HCT116 (cell line): Measurements from ENCODE around the gene PTPN13. TPM values are rescaled to one million over a fixed set of nuclear protein-coding genes. Genes with fewer than 3 reads are reported as not detected.

Experiments
- ATAC-seq: fragments of 200-7000 bp; cut with Tn5 transposase; 2 replicates; pipeline ENCODE4 v1.9.1; 2020; ENCODE audit warnings: mild to moderate bottlenecking, moderate library complexity
- BruUV-seq: library from RNA; stranded (reverse); fragments of 400-500 nt; replicated peaks from 2 replicates; lab custom pipeline; 2021; lab: Mats Ljungman, UMichigan
- CTCF ChIA-PET: fragments of 300-600 bp; sonication (Branson Sonifier 250); formaldehyde crosslinking; loops from one replicate; lab custom pipeline; 2021; ENCODE audit warnings: antibody characterized with exemption; lab: Charles Lee
- POLR2A ChIA-PET: fragments of 300-600, 350-600 bp; sonication (Branson Sonifier 250); formaldehyde crosslinking; loops from one replicate; lab custom pipeline; 2021; ENCODE audit warnings: antibody characterized with exemption; lab: Charles Lee
- RAD21 ChIA-PET, 2 experiments: fragments of 300-600 bp; sonication (Branson Sonifier 250); formaldehyde crosslinking; loops; one replicate each; lab custom pipeline; 2023; ENCODE audit warnings: low total read pairs in 2 of 2; ENCODE audit not compliant: uncharacterized antibody in 2 of 2, unreplicated experiment in 2 of 2, low non-redundant PET in 1 of 2; lab: Charles Lee
- DNase-seq: peaks from one replicate; pipeline ENCODE4 v3.0.0-alpha.2; 2010; ENCODE audit warnings: low read depth, low spot score
- H2AFZ ChIP-seq: fragments of 200-600 bp; shearing (Covaris generic), sonication (generic); 2 replicates; pipeline ENCODE4 v1.6.1; 2017; ENCODE audit warnings: low read depth, mixed run types, mixed read lengths, antibody characterized with exemption, low read length; ENCODE audit not compliant: poor library complexity, severe bottlenecking
- H3K27ac ChIP-seq: 2 replicates; pipeline ENCODE4 v1.5.1; 2012; ENCODE audit warnings: low read depth, low read length
- H3K27me3 ChIP-seq: fragments of 200-600 bp; sonication (generic); 2 replicates; pipeline ENCODE4 v1.6.1; 2016; ENCODE audit warnings: mixed run types, low read length, mixed read lengths; ENCODE audit not compliant: insufficient read depth
- H3K36me3 ChIP-seq, 2 experiments: fragments of 200-500 bp in 1 of 2; fragments of 200-600 bp in 1 of 2; sonication (Bioruptor generic) in 1 of 2; sonication (generic) in 1 of 2; 2 replicates each; pipeline versions ENCODE4 v1.5.1 to v1.6.1; 2014 to 2016; ENCODE audit warnings: low read length in 2 of 2, inconsistent platforms in 1 of 2, mixed read lengths in 1 of 2, mixed run types in 1 of 2; ENCODE audit not compliant: insufficient read depth in 2 of 2, control insufficient read depth in 1 of 2
- H3K4me1 ChIP-seq, 2 experiments: fragments of 200-600 bp in 1 of 2; sonication (generic) in 1 of 2; 2 replicates each; pipeline versions ENCODE4 v1.5.1 to v1.6.1; 2012 to 2017; ENCODE audit warnings: low read length in 2 of 2, inconsistent platforms in 1 of 2, mild to moderate bottlenecking in 1 of 2, mixed read lengths in 1 of 2, mixed run types in 1 of 2, moderate library complexity in 1 of 2; ENCODE audit not compliant: insufficient read depth in 2 of 2, control insufficient read depth in 1 of 2
- H3K4me2 ChIP-seq: fragments of 200-600 bp; sonication (generic); 2 replicates; pipeline ENCODE4 v1.6.1; 2017; ENCODE audit warnings: mixed run types, low read length, mixed read lengths
- H3K4me3 ChIP-seq, 2 experiments: fragments of 200-600 bp in 1 of 2; sonication (generic) in 1 of 2; replicated peaks in 1 of 2; 2 replicates each; pipeline ENCODE4 v1.5.1; 2011 to 2016; ENCODE audit warnings: low read length in 2 of 2, control low read depth in 1 of 2, low read depth in 1 of 2, mild to moderate bottlenecking in 1 of 2, mixed read lengths in 1 of 2, mixed run types in 1 of 2
- H3K79me2 ChIP-seq: fragments of 200-600 bp; sonication (generic); 2 replicates; pipeline ENCODE4 v1.6.1; 2017; ENCODE audit warnings: mild to moderate bottlenecking, mixed run types, low read length, moderate library complexity, mixed read lengths; ENCODE audit not compliant: insufficient read depth
- H3K9ac ChIP-seq: fragments of 200-600 bp; sonication (generic); 2 replicates; pipeline ENCODE4 v1.6.1; 2016; ENCODE audit warnings: low read length, mixed read lengths
- H3K9me2 ChIP-seq: fragments of 200-600 bp; sonication (generic), shearing (Covaris generic); 2 replicates; pipeline ENCODE4 v1.6.1; 2017; ENCODE audit warnings: mixed run types, mild to moderate bottlenecking, moderate library complexity; ENCODE audit not compliant: insufficient read depth
- H3K9me3 ChIP-seq, 2 experiments: fragments of 200-500 bp in 1 of 2; fragments of 200-600 bp in 1 of 2; sonication (Bioruptor generic) in 1 of 2; sonication (generic) in 1 of 2; 2 replicates each; pipeline ENCODE4 v1.6.1; 2014 to 2017; ENCODE audit warnings: low read length in 2 of 2, mixed read lengths in 2 of 2, inconsistent platforms in 1 of 2, low read depth in 1 of 2, mild to moderate bottlenecking in 1 of 2, mixed run types in 1 of 2, moderate library complexity in 1 of 2; ENCODE audit not compliant: control insufficient read depth in 1 of 2, insufficient read depth in 1 of 2
- H4K20me1 ChIP-seq: fragments of 200-600 bp; sonication (generic), shearing (Covaris generic); 2 replicates; pipeline ENCODE4 v1.6.1; 2017; ENCODE audit warnings: mixed run types, mild to moderate bottlenecking, moderate library complexity; ENCODE audit not compliant: insufficient read depth
- CBX3 ChIP-seq: IDR thresholded peaks from 2 replicates; pipeline ENCODE4 v1.6.1; 2012; ENCODE audit warnings: low read depth
- CEBPB ChIP-seq: IDR thresholded peaks from 2 replicates; pipeline ENCODE4 v1.6.1; 2012; ENCODE audit warnings: low read depth
- EGR1 ChIP-seq: IDR thresholded peaks from 2 replicates; pipeline ENCODE4 v1.6.1; 2012; ENCODE audit warnings: low read depth
- ELF1 ChIP-seq: IDR thresholded peaks from 2 replicates; pipeline ENCODE4 v1.6.1; 2012; ENCODE audit warnings: low read depth, borderline replicate concordance
- EZH2phosphoT487 ChIP-seq: fragments of 200-600 bp; IDR thresholded peaks from 2 replicates; pipeline ENCODE4 v1.6.1; 2018; ENCODE audit warnings: antibody characterized with exemption, borderline replicate concordance
- FOSL1 ChIP-seq: IDR thresholded peaks from 2 replicates; pipeline ENCODE4 v1.6.1; 2012; ENCODE audit warnings: low read depth
- JUND ChIP-seq: IDR thresholded peaks from 2 replicates; pipeline ENCODE4 v1.6.1; 2012
- POLR2A ChIP-seq: IDR thresholded peaks from 2 replicates; pipeline ENCODE4 v1.7.0; 2011; ENCODE audit warnings: borderline replicate concordance; ENCODE audit not compliant: insufficient read depth, insufficient read length; ENCODE audit errors: extremely low read depth
- POLR2AphosphoS5 ChIP-seq: IDR thresholded peaks from 2 replicates; pipeline ENCODE4 v1.6.1; 2011; ENCODE audit warnings: mild to moderate bottlenecking, low read depth, low read length, moderate library complexity
- SIN3A ChIP-seq: IDR thresholded peaks from 2 replicates; pipeline ENCODE4 v1.6.1; 2012; ENCODE audit warnings: low read depth
- SP1 ChIP-seq: IDR thresholded peaks from 2 replicates; pipeline ENCODE4 v1.6.1; 2012; ENCODE audit warnings: low read depth
- SRF ChIP-seq: IDR thresholded peaks from 2 replicates; pipeline ENCODE4 v1.6.1; 2012; ENCODE audit warnings: low read depth
- TCF7L2 ChIP-seq: IDR thresholded peaks from 2 replicates; pipeline ENCODE4 v1.7.0; 2011; ENCODE audit warnings: borderline replicate concordance, inconsistent platforms; ENCODE audit not compliant: insufficient read depth, insufficient read length; ENCODE audit errors: extremely low read depth
- YY1 ChIP-seq: IDR thresholded peaks from 2 replicates; pipeline ENCODE4 v1.6.1; 2011; ENCODE audit warnings: low read length, low read depth, moderate library complexity, mild to moderate bottlenecking; ENCODE audit not compliant: insufficient replicate concordance; ENCODE audit errors: extremely low read depth
- ZNF274 ChIP-seq: fragments of 200-500 bp; sonication (Bioruptor generic); IDR thresholded peaks from 2 replicates; pipeline ENCODE4 v1.6.1; 2014; ENCODE audit warnings: mild to moderate bottlenecking, low read depth, low read length, inconsistent platforms
- intact Hi-C: fragments of 100-400 bp; cut with micrococcal nuclease; formaldehyde crosslinking; loops from 2 replicates; pipeline ENCODE4 v1.10.0; 2022
- total RNA-seq: library from RNA; stranded (reverse); gene quantifications from one replicate; pipeline ENCODE4 v1.2.1, GENCODE V29; 2021; ENCODE audit not compliant: unreplicated experiment
- TF ChIP-seq, protein P1 (sequence below): IDR thresholded peaks from 2 replicates; pipeline ENCODE4 v1.6.1; 2012
- TF ChIP-seq, protein P2 (sequence below): IDR thresholded peaks from 2 replicates; pipeline ENCODE4 v1.6.1; 2011; ENCODE audit warnings: mild to moderate bottlenecking, low read length, moderate library complexity; ENCODE audit not compliant: insufficient replicate concordance; ENCODE audit errors: extremely low read depth
- TF ChIP-seq, protein P3 (sequence below): IDR thresholded peaks from 2 replicates; pipeline ENCODE4 v1.6.1; 2012

The PTPN13 gene
- total RNA-seq, 1 experiment from 2014 or later = 14.6 TPM

DNA sequence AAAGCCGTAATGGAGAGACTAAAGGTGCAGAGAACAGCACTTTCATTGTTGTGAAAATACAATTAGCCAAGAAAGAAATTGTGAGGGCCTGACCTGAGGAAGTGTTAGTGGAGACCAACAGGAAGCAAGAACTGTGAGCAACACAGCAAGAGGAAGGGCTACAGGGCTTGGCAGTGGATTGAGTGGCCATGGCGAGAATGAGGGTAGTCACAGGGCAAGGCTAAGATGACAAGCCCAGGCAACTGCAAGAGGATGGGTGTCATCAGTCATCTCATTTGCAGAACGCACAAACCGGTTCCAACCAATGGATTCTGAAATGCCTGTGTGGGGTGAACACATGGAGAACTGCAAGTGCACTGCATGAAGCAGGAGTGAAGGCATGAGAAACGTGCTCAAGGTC, 251.5 kb downstream of the PTPN13 start:
- Histone ChIP-seq H3K27me3 (no peaks in the 10 kb centered on the region), H3K4me2 (no peak overlapping the region), H3K9me2 (no peaks in the 10 kb centered on the region), H3K79me2 (no peaks in the 10 kb centered on the region), H3K4me1 (no peaks in the 10 kb centered on the region), H3K27ac (no peak overlapping the region), H3K4me3 (no peak overlapping the region), H3K36me3 (no peaks in the 10 kb centered on the region), H3K9ac (no peak overlapping the region), H2AFZ (no peak overlapping the region), H4K20me1 (no peaks in the 10 kb centered on the region), H3K9me3 (no peaks in the 10 kb centered on the region)
- ATAC-seq = no peak
- BruUV-seq = no TSS peak
- intact Hi-C loops = no loop called here
- RAD21 ChIA-PET = no interaction called here
- DNase-seq = no peak
- TF ChIP-seq SP1 = no peak
- TF ChIP-seq ZNF274 = no peak
- no peak for TF ChIP-seq ELF1
- TF ChIP-seq, protein P1, sequence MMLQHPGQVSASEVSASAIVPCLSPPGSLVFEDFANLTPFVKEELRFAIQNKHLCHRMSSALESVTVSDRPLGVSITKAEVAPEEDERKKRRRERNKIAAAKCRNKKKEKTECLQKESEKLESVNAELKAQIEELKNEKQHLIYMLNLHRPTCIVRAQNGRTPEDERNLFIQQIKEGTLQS = no peak
- TF ChIP-seq FOSL1 = no peak
- no peak for TF ChIP-seq JUND
- no peak for TF ChIP-seq EGR1
- TF ChIP-seq POLR2A = no peak
- TF ChIP-seq, protein P2, sequence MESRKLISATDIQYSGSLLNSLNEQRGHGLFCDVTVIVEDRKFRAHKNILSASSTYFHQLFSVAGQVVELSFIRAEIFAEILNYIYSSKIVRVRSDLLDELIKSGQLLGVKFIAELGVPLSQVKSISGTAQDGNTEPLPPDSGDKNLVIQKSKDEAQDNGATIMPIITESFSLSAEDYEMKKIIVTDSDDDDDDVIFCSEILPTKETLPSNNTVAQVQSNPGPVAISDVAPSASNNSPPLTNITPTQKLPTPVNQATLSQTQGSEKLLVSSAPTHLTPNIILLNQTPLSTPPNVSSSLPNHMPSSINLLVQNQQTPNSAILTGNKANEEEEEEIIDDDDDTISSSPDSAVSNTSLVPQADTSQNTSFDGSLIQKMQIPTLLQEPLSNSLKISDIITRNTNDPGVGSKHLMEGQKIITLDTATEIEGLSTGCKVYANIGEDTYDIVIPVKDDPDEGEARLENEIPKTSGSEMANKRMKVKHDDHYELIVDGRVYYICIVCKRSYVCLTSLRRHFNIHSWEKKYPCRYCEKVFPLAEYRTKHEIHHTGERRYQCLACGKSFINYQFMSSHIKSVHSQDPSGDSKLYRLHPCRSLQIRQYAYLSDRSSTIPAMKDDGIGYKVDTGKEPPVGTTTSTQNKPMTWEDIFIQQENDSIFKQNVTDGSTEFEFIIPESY = no peak
- TF ChIP-seq SIN3A = no peak
- TF ChIP-seq CBX3 = no peak
- no peak for TF ChIP-seq EZH2phosphoT487
- TF ChIP-seq CEBPB = no peak
- TF ChIP-seq, protein P3, sequence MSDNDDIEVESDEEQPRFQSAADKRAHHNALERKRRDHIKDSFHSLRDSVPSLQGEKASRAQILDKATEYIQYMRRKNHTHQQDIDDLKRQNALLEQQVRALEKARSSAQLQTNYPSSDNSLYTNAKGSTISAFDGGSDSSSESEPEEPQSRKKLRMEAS = no peak
- TF ChIP-seq POLR2AphosphoS5 = no peak
- no peak for TF ChIP-seq TCF7L2
- TF ChIP-seq YY1 = no peak
- no peak for TF ChIP-seq SRF
- POLR2A ChIA-PET = no interaction called here
- CTCF ChIA-PET = no interaction called here
